Astrocyte (in vitro differentiated cells and primary cell): ENCODE data around the gene HABP4.

Experiments used
- EZH2 ChIP-seq: IDR thresholded peaks from 2 replicates; pipeline ENCODE4 v1.6.1; 2012; ENCODE audit warnings: mild to moderate bottlenecking, low read length, inconsistent platforms; ENCODE audit not compliant: insufficient read depth
- TF ChIP-seq, protein P1 (sequence below): IDR thresholded peaks from 2 replicates; pipeline ENCODE4 v1.5.1; 2011; ENCODE audit warnings: low read depth, mild to moderate bottlenecking, inconsistent platforms, low read length, moderate library complexity; ENCODE audit not compliant: insufficient read depth

DNA sequence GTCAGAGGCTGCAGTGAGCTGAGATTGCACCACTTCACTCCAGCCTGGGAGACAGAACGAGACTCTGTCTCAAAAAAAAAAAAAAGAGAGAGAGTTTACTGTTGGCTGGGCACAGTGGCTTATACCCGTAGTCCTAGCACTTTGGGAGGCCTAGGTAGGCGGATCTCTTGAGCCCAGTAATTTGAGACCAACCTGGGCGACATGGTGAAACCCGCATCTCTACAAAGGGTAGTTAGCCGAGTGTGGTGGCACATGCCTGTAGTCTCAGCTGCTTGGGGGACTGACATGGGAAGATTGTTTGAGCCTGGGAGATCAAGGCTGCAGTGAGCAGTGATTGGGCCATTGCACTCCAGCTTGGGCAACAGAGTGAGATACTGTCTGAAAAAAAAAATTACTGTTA, 12.6 kb downstream of the HABP4 start:
- TF ChIP-seq, protein P1, sequence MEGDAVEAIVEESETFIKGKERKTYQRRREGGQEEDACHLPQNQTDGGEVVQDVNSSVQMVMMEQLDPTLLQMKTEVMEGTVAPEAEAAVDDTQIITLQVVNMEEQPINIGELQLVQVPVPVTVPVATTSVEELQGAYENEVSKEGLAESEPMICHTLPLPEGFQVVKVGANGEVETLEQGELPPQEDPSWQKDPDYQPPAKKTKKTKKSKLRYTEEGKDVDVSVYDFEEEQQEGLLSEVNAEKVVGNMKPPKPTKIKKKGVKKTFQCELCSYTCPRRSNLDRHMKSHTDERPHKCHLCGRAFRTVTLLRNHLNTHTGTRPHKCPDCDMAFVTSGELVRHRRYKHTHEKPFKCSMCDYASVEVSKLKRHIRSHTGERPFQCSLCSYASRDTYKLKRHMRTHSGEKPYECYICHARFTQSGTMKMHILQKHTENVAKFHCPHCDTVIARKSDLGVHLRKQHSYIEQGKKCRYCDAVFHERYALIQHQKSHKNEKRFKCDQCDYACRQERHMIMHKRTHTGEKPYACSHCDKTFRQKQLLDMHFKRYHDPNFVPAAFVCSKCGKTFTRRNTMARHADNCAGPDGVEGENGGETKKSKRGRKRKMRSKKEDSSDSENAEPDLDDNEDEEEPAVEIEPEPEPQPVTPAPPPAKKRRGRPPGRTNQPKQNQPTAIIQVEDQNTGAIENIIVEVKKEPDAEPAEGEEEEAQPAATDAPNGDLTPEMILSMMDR: no peak
- no peak for TF ChIP-seq EZH2
